Adrenal gland (tissue), 12 donors: ENCODE measurements around the gene LRRC10B. TPM values are rescaled to one million over a fixed set of nuclear protein-coding genes. Genes with fewer than 3 reads are reported as not detected.
A peak's percentile ranks its signal among the peaks of the same experiment; 100 is the strongest.

Source experiments
- DNase-seq, 7 donors: peaks; one replicate each; pipeline ENCODE4 v3.0.0-alpha.2; 2019 to 2020
- H3K27ac ChIP-seq, 5 donors: fragments of 200-600 bp; sonication (generic) in 4 of 5; 1 replicate in 3 of 5; 2 replicates in 2 of 5; pipeline versions ENCODE4 v1.5.1 to v1.8.0; 2016 to 2020; ENCODE audit warnings: mild to moderate bottlenecking in 1 of 5
- H3K27me3 ChIP-seq: fragments of 200-600 bp; 2 replicates; pipeline ENCODE4 v1.8.0; 2021
- H3K36me3 ChIP-seq, 2 donors: fragments of 200-600 bp; replicated peaks in 1 of 2; 1 replicate in 1 of 2; 2 replicates in 1 of 2; pipeline versions ENCODE4 v1.5.1 to v1.8.0; 2018 to 2022
- H3K4me1 ChIP-seq, 2 donors: fragments of 200-600 bp; replicated peaks in 1 of 2; 1 replicate in 1 of 2; 2 replicates in 1 of 2; pipeline versions ENCODE4 v1.5.1 to v1.8.0; 2018 to 2021
- H3K4me3 ChIP-seq, 4 donors: fragments of 200-600 bp; sonication (generic) in 3 of 4; one replicate each; pipeline ENCODE4 v1.5.1; 2016 to 2018
- H3K9me3 ChIP-seq, 3 donors: fragments of 200-600 bp; sonication (generic) in 1 of 3; replicated peaks in 1 of 3; 1 replicate in 2 of 3; 2 replicates in 1 of 3; pipeline versions ENCODE4 v1.5.1 to v1.8.0; 2016 to 2021
- CTCF ChIP-seq, 6 experiments: fragments of 450-650 bp in 4 of 6; fragments of 200-600 bp in 2 of 6; sonication (generic) in 1 of 6; IDR thresholded peaks; 1 replicate in 5 of 6; 2 replicates in 1 of 6; pipeline versions ENCODE4 v1.5.1 to v1.8.0; 2016 to 2021; ENCODE audit warnings: antibody characterized with exemption in 6 of 6, mild to moderate bottlenecking in 2 of 6, moderate library complexity in 1 of 6
- POLR2A ChIP-seq, 2 donors: fragments of 450-650 bp; IDR thresholded peaks; one replicate each; pipeline ENCODE4 v1.6.1; 2017; ENCODE audit warnings: antibody characterized with exemption in 2 of 2, mild to moderate bottlenecking in 2 of 2, moderate library complexity in 1 of 2
- WGBS, 4 donors: extraction: QIAGEN DNeasy Blood & Tissue Kit in 2 of 4; methylation state at CpG; one replicate each; pipeline versions ENCODE4 v1.1.5 to v1.1.7; 2013 to 2017; 5-methylcytosine and 5-hydroxymethylcytosine counted together
- intact Hi-C, 2 donors: fragments of 100-400 bp; cut with DNase I; formaldehyde crosslinking; loops; one replicate each; pipeline versions ENCODE4 v1.14.1 to v1.15.0; 2022 to 2023
- polyA plus RNA-seq, 3 donors: library from polyadenylated mRNA; stranded (reverse); fragments of 200-250 nt in 2 of 3; fragments of 350-450 nt in 1 of 3; fragmentation: Illumina TruSeq in 1 of 3; extraction: RNeasy Lipid Tissue Mini Kit (QIAGEN cat#74804) in 1 of 3; gene quantifications; one replicate each; pipeline ENCODE4 v1.2.3, GENCODE V29; 2013 to 2014
- total RNA-seq, 9 donors: library from RNA; depleted of rRNA in 4 of 9; stranded (reverse); fragments of >200 nt in 4 of 9; fragments of 120-200 nt in 1 of 9; fragmentation: NEBNext Ultra II Directional in 1 of 9; extraction: Animal tissue kit (Norgen Biotek cat#: 25700) in 1 of 9; gene quantifications; one replicate each; pipeline versions ENCODE4 v1.1.0 to v1.2.4, GENCODE V29; 2013 to 2023
- donor health status: healthy with polysubstance abuse.
- donor health status: Bipolar disorder and iron deficiency.
- donor health status: DM: yes; HTN: yes; CAD: no.
- donor health status: DM: no; HTN: no; CAD: no.
- donor health status: DM: no; HTN: no; CAD: no.
- donor health status: DM: yes; HTN: yes; CAD: no.

The LRRC10B gene
- total and polyA plus RNA-seq, 12 donors, result 0.06 to 2.6 (median 1.1) TPM; not detected in 3

- intact Hi-C loops, result loop anchor here in 1 of 2 donors (5.0 kb wide), 1 partner anchor 36 kb away; no protein-coding TSS in a partner anchor
- Histone ChIP-seq H3K9me3 (no peaks in the 10 kb centered on the region), H3K27me3 (peaks cover 9% of the 10 kb centered on the region), H3K4me1 (peaks cover 8 to 17% of the 10 kb centered on the region in 2 donors), H3K27ac (no peak overlapping the region), H3K4me3 (no peak overlapping the region), H3K36me3 (no peaks in the 10 kb centered on the region)
- no peak for DNase-seq
- 78 to 87% (median 84%) methylated on average over 2 to 11 of the region's 11 CpGs for whole genome bisulfite sequencing, 4 donors
- no peak for TF ChIP-seq CTCF (IDR thresholded peaks at IDR 0.05)
- TF ChIP-seq POLR2A (IDR thresholded peaks at IDR 0.05), result no peak
These were observed 4.7 kb downstream of the LRRC10B start for GRCh38 chr11:61513143-61513765.

- Histone ChIP-seq H3K27me3 (peaks cover 7% of the 10 kb centered on the region), H3K4me3 (no peak overlapping the region), H3K9me3 (no peaks in the 10 kb centered on the region), H3K4me1 (peaks cover 5 to 10% of the 10 kb centered on the region in 2 donors), H3K36me3 (no peaks in the 10 kb centered on the region), H3K27ac (peak overlapping the region in 1 of 5 donors; percentile 34)
- intact Hi-C loops, result loop anchor here in 1 of 2 donors (5.0 kb wide), 1 partner anchor 37 kb away; no protein-coding TSS in a partner anchor
- TF ChIP-seq CTCF (IDR thresholded peaks at IDR 0.05) (no peak), POLR2A (IDR thresholded peaks at IDR 0.05) (no peak)
- no peak for DNase-seq
- 75 to 87% (median 83%) methylated on average over 7 to 11 of the region's 11 CpGs for WGBS, 4 donors
These were observed 5.7 kb downstream of the LRRC10B start for GRCh38 chr11:61514050-61514917.

- no peak for TF ChIP-seq CTCF (IDR thresholded peaks at IDR 0.05)
- TF ChIP-seq POLR2A (IDR thresholded peaks at IDR 0.05), result no peak
- Histone ChIP-seq H3K36me3 (no peaks in the 10 kb centered on the region), H3K4me1 (peaks cover 0 to 6% of the 10 kb centered on the region in 2 donors), H3K27ac (no peak overlapping the region), H3K9me3 (no peaks in the 10 kb centered on the region), H3K4me3 (no peak overlapping the region), H3K27me3 (peaks cover under 1% of the 10 kb centered on the region)
- intact Hi-C loops, result loop anchor here in 1 of 2 donors (2.0 kb wide), 2 partner anchors 37 to 69 kb away; no protein-coding TSS in a partner anchor
- 72 to 85% (median 82%) methylated on average over 3 to 10 of the region's 10 CpGs for WGBS, 4 donors
- no peak for DNase-seq
These were observed 7.1 kb downstream of the LRRC10B start for GRCh38 chr11:61515686-61516085.

- Histone ChIP-seq H3K27me3 (no peaks in the 10 kb centered on the region), H3K4me1 (peaks cover 0 to 6% of the 10 kb centered on the region in 2 donors), H3K9me3 (no peaks in the 10 kb centered on the region), H3K4me3 (no peak overlapping the region), H3K27ac (no peak overlapping the region), H3K36me3 (no peaks in the 10 kb centered on the region)
- TF ChIP-seq POLR2A (IDR thresholded peaks at IDR 0.05), result no peak
- TF ChIP-seq CTCF (IDR thresholded peaks at IDR 0.05), result no peak
- no peak for DNase-seq
- WGBS, 4 donors, result 28 to 42% (median 32%) methylated on average over 8 to 22 of the region's 22 CpGs
- intact Hi-C loops, result loop anchor here in 1 of 2 donors (2.0 kb wide), 2 partner anchors 37 to 69 kb away; no protein-coding TSS in a partner anchor
These were observed 7.6 kb downstream of the LRRC10B start for GRCh38 chr11:61516191-61516590.
